ENCODE data around the gene FBXO46.
A peak's percentile ranks its signal among the peaks of the same experiment; 100 is the strongest.
"Not testable (repeated sequence)": the region's sequence is repeated elsewhere in the genome, so short reads cannot be mapped to it uniquely, and the experiment has no call there.

The FBXO46 gene

GRCh38 chr19:45717983-45718650 lies 12.6 kb downstream of the FBXO46 start:
- no peak for DNase-seq (ENCODE audit: low spot score)

DNA sequence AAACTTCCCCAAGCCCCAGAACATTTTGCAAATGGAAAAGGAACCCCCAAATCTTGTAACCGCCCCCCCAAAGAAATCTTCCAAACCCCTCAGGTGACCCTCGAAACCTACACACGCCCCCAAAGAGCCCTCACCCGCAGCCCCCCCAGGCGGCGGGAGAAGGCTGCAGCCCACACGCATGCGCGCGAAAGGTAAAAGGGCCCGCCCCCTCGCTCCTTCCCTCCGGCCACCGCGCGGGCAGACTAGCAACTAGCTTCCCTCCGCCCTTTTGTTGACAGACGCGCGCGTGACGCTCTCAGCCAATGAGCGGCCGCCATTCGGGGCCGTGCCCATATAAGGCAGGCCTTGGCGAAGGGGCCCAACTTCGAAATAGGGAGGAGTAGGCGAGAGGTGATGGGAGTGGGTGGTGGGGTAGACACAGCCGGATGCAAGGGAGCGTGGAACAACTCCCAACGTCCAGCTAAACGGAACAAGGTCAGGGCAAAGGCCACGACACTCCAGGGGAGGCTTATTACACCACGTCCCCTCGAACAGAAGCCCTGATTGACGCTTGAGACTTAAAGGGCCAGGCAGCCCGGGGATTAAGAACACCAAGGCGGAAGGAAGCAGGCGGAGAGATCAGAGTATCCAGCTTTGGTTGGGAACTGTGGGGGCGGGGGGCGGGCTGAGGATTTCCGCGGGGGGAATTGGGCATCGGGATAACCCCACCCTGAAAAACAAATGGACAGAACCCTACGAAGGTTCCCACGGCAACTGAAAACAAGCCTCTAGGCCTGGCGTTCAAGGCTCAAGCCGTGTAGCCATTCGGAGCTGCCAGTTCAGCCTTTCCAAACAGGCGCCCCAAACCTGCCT lies 13.3 kb downstream of the FBXO46 start:
- peak; percentile 99 for DNase-seq (ENCODE audit: low spot score)

- peak; percentile 38 for DNase-seq (ENCODE audit: low spot score)
Measured at GRCh38 chr19:45716359-45717130, 14.2 kb downstream of the FBXO46 start.

GRCh38 chr19:45715139-45715538 lies 15.6 kb downstream of the FBXO46 start:
- no peak for DNase-seq (ENCODE audit: low spot score)

- DNase-seq (ENCODE audit: low spot score), result no peak
Measured at GRCh38 chr19:45713141-45713540, 17.6 kb downstream of the FBXO46 start.

DNA sequence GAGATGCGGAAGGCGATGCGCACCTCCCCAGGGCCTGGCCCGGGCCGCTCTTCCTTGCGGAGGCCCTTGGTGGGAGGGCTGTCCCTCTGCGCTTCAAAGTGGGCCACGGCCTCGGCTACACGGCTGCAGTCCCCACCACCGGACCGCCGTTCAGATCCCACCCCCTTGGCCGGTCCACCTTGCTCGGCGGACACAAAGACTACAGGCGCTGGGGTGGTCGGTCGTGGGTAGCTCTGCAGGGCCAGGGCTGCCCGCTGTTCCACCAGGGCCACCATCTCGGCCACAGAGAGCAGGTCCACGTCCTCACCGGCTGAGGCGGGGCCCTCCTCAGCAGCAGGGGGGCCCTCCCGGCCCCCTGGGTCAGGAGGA lies 18.0 kb downstream of the FBXO46 start:
- DNase-seq (ENCODE audit: low spot score), result no peak

GRCh38 chr19:45711851-45712698 lies 18.6 kb downstream of the FBXO46 start:
- DNase-seq (ENCODE audit: low spot score), result no peak

DNA sequence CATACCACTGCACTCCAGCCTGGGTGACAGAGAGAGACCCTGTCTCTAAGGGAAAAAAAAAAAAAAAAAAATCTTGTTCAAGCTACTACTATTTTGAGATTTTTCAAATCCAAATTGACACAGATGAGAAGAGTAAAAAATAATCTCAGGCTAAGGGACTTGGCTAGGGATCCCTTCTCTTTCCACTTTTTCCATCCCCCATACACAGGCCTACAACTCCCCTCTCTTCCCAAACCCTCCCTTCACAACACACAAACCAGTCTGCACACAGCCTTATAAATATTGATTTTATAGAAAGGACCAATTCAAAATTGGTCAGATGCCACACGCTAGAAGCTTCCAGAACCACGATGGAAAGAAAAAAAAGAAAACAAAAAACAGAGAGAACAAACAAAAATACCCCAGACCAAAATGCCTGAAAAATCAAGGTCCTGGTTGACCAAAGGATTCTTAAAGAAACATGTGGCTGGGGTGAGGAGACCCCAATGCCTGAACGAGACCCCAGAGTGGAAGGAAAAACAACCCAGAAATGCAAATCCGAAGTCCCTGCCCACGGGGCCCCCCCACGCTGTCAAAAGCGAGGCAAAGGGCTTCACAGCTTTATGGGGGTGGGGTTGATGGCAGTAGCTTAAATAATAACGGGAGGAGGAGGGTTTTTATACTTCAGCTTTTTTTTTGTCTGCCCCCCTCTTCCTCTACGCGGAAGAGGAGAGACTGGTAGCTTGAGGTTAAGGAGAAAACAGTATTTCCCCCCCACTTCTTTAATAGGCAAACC lies 20.2 kb downstream of the FBXO46 start:
- no peak for DNase-seq (ENCODE audit: low spot score)

GRCh38 chr19:45705710-45706415 lies 24.8 kb downstream of the FBXO46 start:
- no peak for DNase-seq (ENCODE audit: low spot score)

GRCh38 chr19:45705115-45705514 lies 25.6 kb downstream of the FBXO46 start:
- no peak for DNase-seq (ENCODE audit: low spot score)

GRCh38 chr19:45701676-45702075 lies 29.0 kb downstream of the FBXO46 start:
- no peak for DNase-seq (ENCODE audit: low spot score)

DNA sequence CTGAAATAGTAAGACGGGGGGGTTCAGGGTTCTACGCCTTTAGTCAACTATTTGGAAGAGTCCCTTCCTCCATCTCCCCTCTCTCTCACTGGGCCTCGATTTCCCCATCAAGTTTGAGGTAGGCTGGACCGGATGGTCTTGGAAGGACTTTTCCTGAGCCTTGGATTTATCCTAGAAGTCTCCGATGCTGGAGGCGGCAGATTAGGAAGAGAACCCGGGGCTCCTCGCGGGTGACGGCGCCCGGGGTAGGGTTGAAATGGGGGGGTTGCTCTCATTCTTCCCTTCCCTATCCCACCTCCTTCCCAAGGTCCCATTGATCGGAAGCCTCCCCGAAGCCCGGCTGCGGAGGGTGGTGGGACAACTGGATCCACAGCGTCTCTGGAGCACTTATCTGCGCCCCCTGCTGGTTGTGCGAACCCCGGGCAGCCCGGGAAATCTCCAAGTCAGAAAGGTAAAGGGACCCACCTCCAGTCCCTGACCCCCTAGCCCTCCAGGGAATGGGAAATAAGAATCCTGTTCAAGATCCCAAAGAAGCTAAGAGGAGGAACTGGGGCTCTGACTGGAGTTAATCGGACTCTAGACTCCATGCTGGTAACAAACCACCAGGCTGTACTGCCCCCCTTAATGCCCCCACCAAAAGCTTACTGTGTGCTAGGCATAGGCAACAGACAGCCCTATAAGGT lies 37.4 kb downstream of the FBXO46 start:
- peak; percentile 76 for DNase-seq (ENCODE audit: low spot score)

- DNase-seq (ENCODE audit: low spot score), result peak; percentile 100
Measured at GRCh38 chr19:45692187-45693105, 38.2 kb downstream of the FBXO46 start, which contains the start of gene QPCTL. Gene QPCTL, plus strand, starts transcription at chr19:45692666. Its CDS starts 38 bp downstream, at chr19:45692704.

DNA sequence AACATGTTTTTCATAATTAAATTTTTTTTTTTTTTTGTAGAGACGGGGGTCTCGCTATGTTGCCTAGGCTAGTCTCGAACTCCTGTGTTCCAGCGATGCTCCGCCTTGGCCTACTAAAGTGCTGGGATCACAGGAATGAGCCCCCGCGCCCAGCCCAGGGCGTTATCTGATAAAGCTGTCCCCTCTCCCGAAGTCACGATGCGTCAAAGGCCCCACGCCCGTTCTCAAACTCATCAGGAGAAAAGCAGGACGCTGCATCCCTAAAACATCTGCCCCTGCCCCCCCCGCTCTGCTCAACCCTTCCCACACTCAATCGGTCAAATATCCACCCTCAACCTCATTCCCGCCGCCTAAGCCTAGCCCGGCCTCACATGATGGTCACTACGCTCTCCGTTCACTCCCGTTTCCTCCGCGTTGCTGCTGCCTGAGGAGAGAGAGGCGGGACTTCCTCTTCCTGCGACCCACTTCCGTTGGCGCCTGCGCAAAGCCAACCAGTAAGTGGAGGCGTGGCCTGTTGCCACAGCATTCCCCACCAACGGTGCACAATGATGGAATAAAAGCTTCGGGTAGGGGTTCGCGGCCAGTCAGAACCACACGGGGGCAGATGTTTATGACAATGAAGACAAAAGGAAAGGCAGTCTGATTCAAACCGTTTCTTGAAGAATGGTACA lies 39.0 kb downstream of the FBXO46 start, which contains the start of gene SNRPD2:
TSS of gene SNRPD2 (minus strand) at position 438 of the 671 bp plus-strand sequence. CDS start at position 373, 65 bp downstream.
- DNase-seq (ENCODE audit: low spot score), result peak; percentile 96

- DNase-seq (ENCODE audit: low spot score), result no peak
Measured at GRCh38 chr19:45687599-45687998, 43.1 kb downstream of the FBXO46 start.

DNA sequence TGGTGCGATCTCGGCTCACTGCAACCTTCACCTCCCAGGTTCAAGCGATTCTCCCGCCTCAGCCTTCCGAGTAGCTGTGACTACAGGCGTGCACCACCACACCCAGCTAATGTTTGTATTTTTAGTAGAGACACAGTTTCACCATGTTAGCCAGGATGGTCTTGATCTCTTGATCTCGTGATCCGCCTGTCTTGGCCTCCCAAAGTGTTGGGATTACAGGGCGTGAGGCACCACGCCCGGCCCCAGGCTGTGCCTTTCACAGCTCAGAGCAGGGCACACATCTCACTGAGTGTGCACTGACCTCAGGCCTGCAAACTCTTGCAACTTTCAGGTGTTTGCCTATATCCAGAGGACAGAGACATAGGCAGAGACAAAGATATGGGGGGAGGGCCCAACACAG lies 45.7 kb downstream of the FBXO46 start:
- DNase-seq (ENCODE audit: low spot score), result not testable (repeated sequence)

DNA sequence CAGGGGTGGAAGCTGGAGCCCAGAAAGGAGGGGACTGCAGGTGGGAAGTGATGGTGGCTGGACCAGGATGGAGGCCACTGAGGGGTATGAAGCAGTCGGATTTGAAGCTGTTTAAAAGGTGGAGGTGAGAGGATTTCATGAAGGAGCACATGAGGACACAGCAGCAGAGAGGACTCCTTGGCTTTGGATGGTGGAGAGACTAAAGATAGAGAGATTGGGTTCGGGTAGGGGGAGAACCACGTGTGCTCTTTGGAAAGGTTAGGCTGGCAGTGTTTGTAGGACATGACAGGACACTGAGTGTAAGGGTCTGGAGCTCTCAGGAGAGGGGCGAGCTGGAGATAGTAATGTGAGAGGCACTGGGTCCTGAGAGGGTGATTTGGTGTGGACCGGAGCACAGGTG lies 47.8 kb downstream of the FBXO46 start:
- DNase-seq (ENCODE audit: low spot score), result no peak

- no peak for DNase-seq (ENCODE audit: low spot score)
Measured at GRCh38 chr19:45682117-45682516, 48.6 kb downstream of the FBXO46 start.
